Smooth muscle cell of the brain vasculature (primary cell): ENCODE data around the gene ZNG1F.
"Not testable (repeated sequence)": the region's sequence is repeated elsewhere in the genome, so short reads cannot be mapped to it uniquely, and the experiment has no call there.

ENCODE experiments used
- DNase-seq: peaks from one replicate; pipeline ENCODE4 v3.0.0-alpha.2; 2012; ENCODE audit warnings: low read depth, low spot score

Gene ZNG1F

DNA sequence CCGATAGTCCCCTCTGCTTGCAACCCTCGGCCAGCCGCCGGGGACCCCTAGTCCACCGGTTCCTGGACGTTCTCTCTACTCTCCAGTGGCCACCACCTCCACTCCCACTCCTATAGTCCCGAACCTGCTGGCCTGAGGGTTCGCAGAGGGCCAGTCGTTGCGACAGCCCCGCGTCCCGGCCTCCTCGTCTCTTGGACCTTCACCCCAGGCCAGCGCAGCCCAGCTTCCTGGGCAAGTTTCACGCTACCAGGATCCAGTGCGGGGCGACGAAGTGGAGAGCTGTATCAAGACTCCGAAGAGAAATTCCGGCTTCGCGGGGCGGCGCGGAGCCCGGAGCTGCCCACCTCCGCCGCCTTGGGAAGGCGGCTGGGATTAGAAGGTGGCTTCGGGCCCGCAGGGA, 65.7 kb downstream of the ZNG1F start:
- not testable (repeated sequence) for DNase-seq

DNA sequence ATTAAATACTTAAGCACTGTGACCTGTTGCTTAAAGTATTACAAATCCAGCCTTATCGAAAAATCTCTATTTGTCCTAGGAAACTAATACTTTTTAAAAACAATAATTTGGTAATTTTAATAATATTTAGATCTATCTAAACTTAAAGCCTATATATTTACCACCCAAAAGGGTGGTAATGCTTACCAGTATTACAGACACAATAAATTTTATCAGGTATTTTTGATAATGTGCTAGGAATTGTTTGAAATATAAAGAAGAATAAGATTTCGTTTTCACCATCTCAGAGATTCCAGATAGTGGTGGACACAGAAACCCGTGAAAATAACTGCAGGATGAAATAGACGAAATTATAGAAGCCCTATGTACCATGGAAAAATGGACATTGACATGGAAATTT, 68.4 kb downstream of the ZNG1F start:
- DNase-seq, result not testable (repeated sequence)

- not testable (repeated sequence) for DNase-seq
Observed at GRCh38 chr9:41119719-41120118, 69.4 kb downstream of the ZNG1F start.

- DNase-seq, result not testable (repeated sequence)
Observed at GRCh38 chr9:41119311-41119710, 69.8 kb downstream of the ZNG1F start.

- not testable (repeated sequence) for DNase-seq
Observed at GRCh38 chr9:41113348-41113747, 75.8 kb downstream of the ZNG1F start.

GRCh38 chr9:41111414-41111813, 77.7 kb downstream of the ZNG1F start:
- DNase-seq, result not testable (repeated sequence)

GRCh38 chr9:41110913-41111312, 78.2 kb downstream of the ZNG1F start:
- not testable (repeated sequence) for DNase-seq

GRCh38 chr9:41109253-41109652, 79.9 kb downstream of the ZNG1F start:
- not testable (repeated sequence) for DNase-seq

DNA sequence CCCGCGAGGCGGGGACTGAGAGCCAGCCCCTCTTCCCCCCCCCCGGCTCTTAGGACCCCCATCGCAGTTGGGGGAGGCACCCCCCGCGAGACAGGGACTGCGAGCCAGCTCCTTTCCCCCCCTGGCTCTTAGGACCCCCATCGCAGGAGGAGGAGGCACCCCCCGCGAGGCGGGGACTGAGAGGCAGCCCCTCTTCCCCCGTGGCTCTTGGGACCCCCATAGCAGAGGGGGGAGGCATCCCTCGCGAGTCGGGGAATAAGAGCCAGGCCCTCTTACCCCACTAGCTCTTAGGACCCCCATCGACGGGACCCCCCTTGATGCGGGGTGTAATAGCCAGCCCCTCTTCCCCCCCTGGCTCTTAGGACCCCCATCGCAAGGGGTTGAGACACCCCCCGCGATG, 80.3 kb downstream of the ZNG1F start:
- DNase-seq, result not testable (repeated sequence)

DNA sequence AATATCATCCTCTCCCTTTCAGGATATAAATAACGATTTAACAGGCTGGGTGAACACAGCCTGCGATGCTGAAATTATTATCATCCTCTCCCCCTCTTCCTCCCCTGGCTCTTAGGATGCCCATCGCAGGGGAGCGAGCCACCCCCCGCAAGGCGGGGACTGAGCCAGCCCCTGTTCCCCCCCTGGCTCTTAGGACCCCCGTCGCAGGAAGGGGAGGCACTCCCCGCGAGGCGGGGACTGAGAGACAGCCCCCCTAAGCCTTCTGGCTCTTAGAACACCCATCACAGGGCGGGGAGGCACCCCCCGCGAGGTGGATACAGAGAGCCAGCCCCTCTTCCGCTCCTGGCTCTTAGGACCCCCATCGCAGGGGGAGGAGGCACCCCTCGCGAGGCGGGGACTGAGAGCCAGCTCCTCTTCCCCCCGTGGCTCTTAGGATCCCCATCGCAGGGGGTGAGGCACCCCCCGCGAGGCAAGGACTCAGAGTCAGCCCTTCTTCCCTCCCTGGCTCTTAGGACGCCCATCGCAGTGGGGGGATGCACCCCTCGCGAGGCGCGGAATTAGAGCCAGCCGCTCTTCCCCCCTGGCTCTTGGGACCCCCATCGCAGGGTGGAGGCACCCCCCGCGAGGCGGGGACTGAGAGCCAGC, 82.5 kb downstream of the ZNG1F start:
- DNase-seq, result not testable (repeated sequence)

GRCh38 chr9:41105557-41106253, 83.4 kb downstream of the ZNG1F start:
- not testable (repeated sequence) for DNase-seq

- not testable (repeated sequence) for DNase-seq
Observed at GRCh38 chr9:41104542-41104941, 84.6 kb downstream of the ZNG1F start.

- DNase-seq, result not testable (repeated sequence)
Observed at GRCh38 chr9:41100508-41100907, 88.6 kb downstream of the ZNG1F start.

GRCh38 chr9:41098759-41099158, 90.4 kb downstream of the ZNG1F start:
- DNase-seq, result not testable (repeated sequence)

GRCh38 chr9:41095060-41095459, 94.1 kb downstream of the ZNG1F start:
- not testable (repeated sequence) for DNase-seq

GRCh38 chr9:41094010-41094773, 94.9 kb downstream of the ZNG1F start:
- DNase-seq, result not testable (repeated sequence)

DNA sequence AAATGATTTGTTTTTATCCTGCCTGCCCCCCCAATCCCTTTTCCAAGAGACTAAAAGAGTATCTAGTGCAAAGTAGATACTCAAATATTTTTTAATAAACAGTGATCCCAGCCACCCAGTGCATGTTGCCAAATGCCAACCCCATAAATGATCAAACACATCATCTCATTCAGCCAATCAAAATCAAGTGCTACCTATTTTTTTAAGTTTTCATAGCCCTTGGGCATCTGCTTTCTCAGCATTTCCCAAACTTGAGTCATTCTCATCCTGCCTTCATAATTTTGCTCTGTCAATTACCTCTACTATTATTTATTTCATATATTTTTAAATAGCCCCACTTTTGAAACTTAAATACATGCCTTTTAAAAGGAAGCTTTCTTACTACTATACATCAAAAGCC, 98.2 kb downstream of the ZNG1F start:
- not testable (repeated sequence) for DNase-seq

- DNase-seq, result not testable (repeated sequence)
Observed at GRCh38 chr9:41090386-41090785, 98.7 kb downstream of the ZNG1F start.

GRCh38 chr9:41088450-41089059, 100.6 kb downstream of the ZNG1F start:
- DNase-seq, result not testable (repeated sequence)

GRCh38 chr9:41087929-41088328, 101.2 kb downstream of the ZNG1F start:
- DNase-seq, result not testable (repeated sequence)

GRCh38 chr9:41087157-41087780, 101.8 kb downstream of the ZNG1F start:
- not testable (repeated sequence) for DNase-seq
